ENCODE results near the gene CLTCL1. TPM values are rescaled to one million over a fixed set of nuclear protein-coding genes. Genes with fewer than 3 reads are reported as not detected.

Gene CLTCL1
- total and polyA plus RNA-seq, 3 donors from 2014 or later: 46.6 to 107 (median 54.4) TPM

DNA sequence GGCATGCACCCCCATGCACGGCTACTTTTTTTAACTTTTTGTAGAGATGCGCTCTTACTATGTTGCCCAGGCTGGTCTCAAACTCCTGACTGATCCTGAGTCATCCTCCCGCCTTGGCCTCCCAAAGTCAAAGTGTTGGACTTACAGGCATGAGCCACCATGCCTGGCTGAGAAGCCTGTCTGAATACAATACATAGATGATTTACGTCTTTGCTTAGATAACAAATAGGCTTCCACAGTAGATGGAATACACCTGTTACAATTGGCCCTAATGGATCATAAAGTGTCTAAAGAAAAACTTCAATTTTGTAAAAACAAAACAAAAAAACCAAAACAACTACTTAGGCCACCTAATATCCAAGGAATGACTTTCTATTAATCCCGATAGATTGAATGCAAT, 13.0 kb upstream of the CLTCL1 start:
- DNase-seq: no peak
- no peaks in the 10 kb centered on the region for H3K27me3 ChIP-seq
- H3K4me1 ChIP-seq: no peaks in the 10 kb centered on the region
- H3K27ac ChIP-seq: no peak overlapping the region
- TF ChIP-seq CTCF (IDR thresholded peaks at IDR 0.05) (no peak), POLR2A (IDR thresholded peaks at IDR 0.05) (no peak)
- no peaks in the 10 kb centered on the region for H3K36me3 ChIP-seq (ENCODE audit: low read depth, missing control alignments)
- 94 to 96% methylated on average over 5 of the region's 5 CpGs for WGBS, 2 donors
- no peaks in the 10 kb centered on the region for H3K9me3 ChIP-seq
- intact Hi-C loops (cut with DNase I; ENCODE audit: low total_unique reads): no loop called here
- no peak overlapping the region for H3K4me3 ChIP-seq

- Histone ChIP-seq H3K4me3 (no peak overlapping the region), H3K9me3 (no peaks in the 10 kb centered on the region), H3K36me3 (ENCODE audit: low read depth, missing control alignments) (no peaks in the 10 kb centered on the region), H3K27ac (no peak overlapping the region), H3K4me1 (no peaks in the 10 kb centered on the region), H3K27me3 (no peaks in the 10 kb centered on the region)
- TF ChIP-seq CTCF (IDR thresholded peaks at IDR 0.05): no peak
- TF ChIP-seq POLR2A (IDR thresholded peaks at IDR 0.05): no peak
- 53 to 70% methylated on average over 1 of the region's 1 CpG for WGBS, 2 donors
- intact Hi-C loops (cut with DNase I; ENCODE audit: low total_unique reads): no loop called here
- no peak for DNase-seq
Observed at GRCh38 chr22:19303785-19304184, 12.3 kb upstream of the CLTCL1 start.

DNA sequence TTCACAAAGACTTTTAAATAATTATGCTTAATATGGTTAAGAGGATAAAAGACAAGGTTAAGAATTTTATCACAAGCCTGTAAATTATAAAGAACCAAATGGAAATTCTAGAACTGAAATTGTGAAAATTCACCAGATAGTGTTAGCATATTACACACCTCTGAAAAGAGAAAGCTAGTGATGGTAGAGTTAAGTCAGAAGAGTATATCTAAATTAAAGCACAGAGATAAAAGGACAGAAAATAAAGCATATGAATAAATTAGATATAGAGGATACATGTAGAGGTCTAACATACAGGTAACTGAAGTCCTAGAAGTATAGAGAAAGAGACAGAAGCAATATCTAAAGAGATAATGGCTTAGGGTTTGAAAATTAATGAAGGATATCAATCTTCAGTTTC, 4.2 kb upstream of the CLTCL1 start:
- H3K27me3 ChIP-seq: no peaks in the 10 kb centered on the region
- TF ChIP-seq CTCF (IDR thresholded peaks at IDR 0.05) (no peak), POLR2A (IDR thresholded peaks at IDR 0.05) (no peak)
- intact Hi-C loops (cut with DNase I; ENCODE audit: low total_unique reads): no loop called here
- H3K27ac ChIP-seq: no peak overlapping the region
- DNase-seq: no peak
- no peaks in the 10 kb centered on the region for H3K36me3 ChIP-seq (ENCODE audit: low read depth, missing control alignments)
- H3K9me3 ChIP-seq: no peaks in the 10 kb centered on the region
- H3K4me3 ChIP-seq: no peak overlapping the region
- H3K4me1 ChIP-seq: peaks cover 15% of the 10 kb centered on the region

DNA sequence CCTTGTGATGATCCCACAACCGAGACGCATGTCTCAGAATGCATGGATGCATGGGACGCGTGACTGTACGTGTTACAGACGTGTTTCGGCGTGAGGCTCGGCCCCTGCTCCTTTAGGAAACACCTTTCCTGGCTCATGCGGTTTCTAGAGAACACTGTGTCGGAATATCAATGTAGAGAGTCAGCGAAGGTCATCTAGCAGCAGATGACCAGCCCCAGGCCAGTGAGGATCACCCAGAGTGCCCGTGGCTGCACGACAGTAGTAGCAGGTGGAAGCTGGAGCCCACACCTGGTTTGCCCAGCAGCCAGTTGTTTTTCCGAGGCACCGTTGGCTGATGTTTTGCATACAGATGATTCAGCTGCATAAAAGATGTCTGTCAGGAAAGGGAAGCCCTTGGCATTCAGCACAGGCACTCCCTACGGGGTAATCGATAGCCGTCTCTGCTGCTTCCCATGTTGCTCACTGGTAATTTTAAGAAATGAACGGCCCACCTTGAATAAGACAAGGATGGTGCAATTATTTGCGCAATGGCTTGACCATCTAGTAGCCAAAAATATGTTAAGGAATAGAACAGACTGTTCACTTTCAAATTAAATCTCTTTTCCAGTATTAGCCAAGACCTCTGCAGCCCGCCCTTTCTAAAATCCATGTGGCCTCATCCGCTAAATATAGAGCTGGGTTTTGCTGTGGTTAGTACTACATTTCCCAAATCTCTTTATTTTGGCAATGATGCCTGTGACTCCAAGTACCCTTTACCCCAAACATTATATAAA, 1.1 kb upstream of the CLTCL1 start:
- Histone ChIP-seq H3K4me1 (peaks cover 20% of the 10 kb centered on the region), H3K27ac (peak overlapping the region in 1 of 2 donors; percentile 79), H3K36me3 (ENCODE audit: low read depth, missing control alignments) (no peaks in the 10 kb centered on the region), H3K9me3 (no peaks in the 10 kb centered on the region), H3K4me3 (peak overlapping the region; percentile 73 to 97), H3K27me3 (no peaks in the 10 kb centered on the region)
- intact Hi-C loops (cut with DNase I; ENCODE audit: low total_unique reads): no loop called here
- DNase-seq: peak; percentile 46
- TF ChIP-seq CTCF (IDR thresholded peaks at IDR 0.05): no peak
- no peak for TF ChIP-seq POLR2A (IDR thresholded peaks at IDR 0.05)
- 60 to 61% methylated on average over 8 to 23 of the region's 23 CpGs for WGBS, 2 donors

- WGBS, 2 donors: 1% methylated on average over 31 of the region's 41 CpGs; no CpG with 5 or more reads in 1 of the 2 donors
- TF ChIP-seq CTCF (IDR thresholded peaks at IDR 0.05) (no peak), POLR2A (IDR thresholded peaks at IDR 0.05) (no peak)
- Histone ChIP-seq H3K4me3 (peak overlapping the region; percentile 73 to 97), H3K27ac (peak overlapping the region; percentile 29 to 81), H3K36me3 (ENCODE audit: low read depth, missing control alignments) (no peaks in the 10 kb centered on the region), H3K4me1 (peaks cover 20% of the 10 kb centered on the region), H3K9me3 (no peaks in the 10 kb centered on the region), H3K27me3 (no peaks in the 10 kb centered on the region)
- DNase-seq: peak; percentile 26
- intact Hi-C loops (cut with DNase I; ENCODE audit: low total_unique reads): no loop called here
Observed at GRCh38 chr22:19291218-19291579, 320 bp downstream of the CLTCL1 start.

Data from testis (tissue), 3 donors.